Measurements from ENCODE around the gene EFNA5.

DNA sequence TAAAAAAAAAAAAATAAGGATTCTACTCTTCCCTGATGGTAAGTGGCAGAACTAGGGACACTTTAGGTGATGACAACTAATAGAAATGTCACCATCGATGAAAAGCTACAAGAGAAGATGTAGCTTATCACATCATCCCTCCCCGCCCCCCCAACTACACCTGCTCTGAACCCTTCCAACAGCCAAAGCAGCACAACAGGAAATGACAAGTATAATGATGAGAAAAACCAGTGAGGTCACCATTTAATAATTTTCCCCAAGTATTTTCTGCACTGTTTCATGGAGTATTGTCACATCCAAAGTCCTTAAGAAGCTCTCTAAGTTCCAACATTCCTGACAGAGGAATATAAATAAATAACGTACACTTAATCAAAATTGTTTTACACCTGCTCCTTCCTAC lies 221.4 kb downstream of the EFNA5 start:
- no peak for TF ChIP-seq POLR2A (IDR thresholded peaks at IDR 0.05; ENCODE audit: extremely low read depth, insufficient read length)
- TF ChIP-seq, protein P1, sequence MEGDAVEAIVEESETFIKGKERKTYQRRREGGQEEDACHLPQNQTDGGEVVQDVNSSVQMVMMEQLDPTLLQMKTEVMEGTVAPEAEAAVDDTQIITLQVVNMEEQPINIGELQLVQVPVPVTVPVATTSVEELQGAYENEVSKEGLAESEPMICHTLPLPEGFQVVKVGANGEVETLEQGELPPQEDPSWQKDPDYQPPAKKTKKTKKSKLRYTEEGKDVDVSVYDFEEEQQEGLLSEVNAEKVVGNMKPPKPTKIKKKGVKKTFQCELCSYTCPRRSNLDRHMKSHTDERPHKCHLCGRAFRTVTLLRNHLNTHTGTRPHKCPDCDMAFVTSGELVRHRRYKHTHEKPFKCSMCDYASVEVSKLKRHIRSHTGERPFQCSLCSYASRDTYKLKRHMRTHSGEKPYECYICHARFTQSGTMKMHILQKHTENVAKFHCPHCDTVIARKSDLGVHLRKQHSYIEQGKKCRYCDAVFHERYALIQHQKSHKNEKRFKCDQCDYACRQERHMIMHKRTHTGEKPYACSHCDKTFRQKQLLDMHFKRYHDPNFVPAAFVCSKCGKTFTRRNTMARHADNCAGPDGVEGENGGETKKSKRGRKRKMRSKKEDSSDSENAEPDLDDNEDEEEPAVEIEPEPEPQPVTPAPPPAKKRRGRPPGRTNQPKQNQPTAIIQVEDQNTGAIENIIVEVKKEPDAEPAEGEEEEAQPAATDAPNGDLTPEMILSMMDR (IDR thresholded peaks at IDR 0.05; ENCODE audit: low read depth, low read length), result no peak
- TF ChIP-seq, protein P2, sequence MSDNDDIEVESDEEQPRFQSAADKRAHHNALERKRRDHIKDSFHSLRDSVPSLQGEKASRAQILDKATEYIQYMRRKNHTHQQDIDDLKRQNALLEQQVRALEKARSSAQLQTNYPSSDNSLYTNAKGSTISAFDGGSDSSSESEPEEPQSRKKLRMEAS (IDR thresholded peaks at IDR 0.05; ENCODE audit: low read depth, low read length), result no peak

Measured in NB4 (cell line).